Ovary (tissue), 3 donors: ENCODE results near the gene LCN2.

Experiments used
- EP300 ChIP-seq: sonication (generic); formaldehyde crosslinking; IDR thresholded peaks from one replicate; pipeline ENCODE4 v1.6.1; 2017; ENCODE audit warnings: antibody characterized with exemption
- POLR2A ChIP-seq: fragments of 450-650 bp; IDR thresholded peaks from one replicate; pipeline ENCODE4 v1.6.1; 2017; ENCODE audit warnings: antibody characterized with exemption, mild to moderate bottlenecking, moderate library complexity
- TF ChIP-seq, protein P1 (sequence below), 3 donors: fragments of 450-650 bp in 2 of 3; fragments of 200-600 bp in 1 of 3; IDR thresholded peaks; one replicate each; pipeline versions ENCODE4 v1.5.1 to v1.8.0; 2016 to 2022; ENCODE audit warnings: antibody characterized with exemption in 3 of 3, mild to moderate bottlenecking in 1 of 3
- donor health status: DM: no; HTN: no; CAD: no.

GRCh38 chr9:128174062-128174461, 24.8 kb downstream of the LCN2 start:
- TF ChIP-seq POLR2A (no peak), EP300 (no peak)
- TF ChIP-seq, protein P1, sequence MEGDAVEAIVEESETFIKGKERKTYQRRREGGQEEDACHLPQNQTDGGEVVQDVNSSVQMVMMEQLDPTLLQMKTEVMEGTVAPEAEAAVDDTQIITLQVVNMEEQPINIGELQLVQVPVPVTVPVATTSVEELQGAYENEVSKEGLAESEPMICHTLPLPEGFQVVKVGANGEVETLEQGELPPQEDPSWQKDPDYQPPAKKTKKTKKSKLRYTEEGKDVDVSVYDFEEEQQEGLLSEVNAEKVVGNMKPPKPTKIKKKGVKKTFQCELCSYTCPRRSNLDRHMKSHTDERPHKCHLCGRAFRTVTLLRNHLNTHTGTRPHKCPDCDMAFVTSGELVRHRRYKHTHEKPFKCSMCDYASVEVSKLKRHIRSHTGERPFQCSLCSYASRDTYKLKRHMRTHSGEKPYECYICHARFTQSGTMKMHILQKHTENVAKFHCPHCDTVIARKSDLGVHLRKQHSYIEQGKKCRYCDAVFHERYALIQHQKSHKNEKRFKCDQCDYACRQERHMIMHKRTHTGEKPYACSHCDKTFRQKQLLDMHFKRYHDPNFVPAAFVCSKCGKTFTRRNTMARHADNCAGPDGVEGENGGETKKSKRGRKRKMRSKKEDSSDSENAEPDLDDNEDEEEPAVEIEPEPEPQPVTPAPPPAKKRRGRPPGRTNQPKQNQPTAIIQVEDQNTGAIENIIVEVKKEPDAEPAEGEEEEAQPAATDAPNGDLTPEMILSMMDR (IDR thresholded peaks at IDR 0.05), result no peak
